GM06990 (cell line): Measurements from ENCODE around the gene AUTS2.

Experiments used
- DNase-seq: peaks from one replicate; pipeline ENCODE4 v3.0.0-alpha.2; 2011; ENCODE audit not compliant: insufficient read length; ENCODE audit errors: extremely low read depth
- H3K27me3 ChIP-seq: replicated peaks from 2 replicates; pipeline ENCODE4 v1.6.0; 2011; ENCODE audit warnings: low read length; ENCODE audit not compliant: control insufficient read depth, insufficient read depth
- H3K36me3 ChIP-seq: 2 replicates; pipeline ENCODE4 v1.5.1; 2011; ENCODE audit warnings: low read length; ENCODE audit not compliant: control insufficient read depth, insufficient read depth
- H3K4me3 ChIP-seq: replicated peaks from 2 replicates; pipeline ENCODE4 v1.5.1; 2011; ENCODE audit warnings: low read depth, mild to moderate bottlenecking, control low read depth, low read length
- CTCF ChIP-seq: IDR thresholded peaks from 2 replicates; pipeline ENCODE4 v1.5.1; 2011; ENCODE audit warnings: low read length, control low read depth, mild to moderate bottlenecking, inconsistent platforms; ENCODE audit not compliant: insufficient read depth, poor library complexity, severe bottlenecking

The AUTS2 gene

GRCh38 chr7:70372768-70373515 is 774.7 kb downstream of the AUTS2 start:
- Histone ChIP-seq H3K4me3 (no peak overlapping the region), H3K36me3 (no peaks in the 10 kb centered on the region), H3K27me3 (no peaks in the 10 kb centered on the region)
- DNase-seq, result no peak
- no peak for TF ChIP-seq CTCF

GRCh38 chr7:70374772-70375533 is 776.7 kb downstream of the AUTS2 start:
- Histone ChIP-seq H3K36me3 (no peaks in the 10 kb centered on the region), H3K27me3 (no peaks in the 10 kb centered on the region), H3K4me3 (no peak overlapping the region)
- TF ChIP-seq CTCF, result no peak
- DNase-seq, result no peak

DNA sequence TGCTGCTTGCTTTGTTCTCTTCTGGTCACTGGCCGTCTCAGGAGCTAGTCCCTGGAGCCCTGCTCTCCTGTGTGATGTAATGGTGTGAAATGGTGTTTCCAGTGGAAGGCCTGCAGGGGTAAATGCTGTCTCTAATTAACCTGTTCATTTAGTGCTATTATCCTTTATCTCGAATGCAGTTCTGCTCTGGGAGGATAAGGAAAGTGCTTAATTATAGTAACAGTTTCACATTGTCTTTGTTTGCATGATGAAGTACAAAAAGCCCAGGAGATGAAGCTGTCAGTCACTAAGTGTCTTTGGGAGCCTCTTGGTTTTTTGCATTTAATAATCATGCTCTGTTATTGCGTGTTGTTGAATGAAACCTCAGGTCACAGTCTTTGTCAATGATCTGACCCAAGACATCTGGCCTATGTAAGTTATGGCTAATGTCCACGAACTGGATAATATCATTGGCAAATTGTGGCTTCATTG is 778.3 kb downstream of the AUTS2 start:
- Histone ChIP-seq H3K4me3 (no peak overlapping the region), H3K27me3 (no peaks in the 10 kb centered on the region), H3K36me3 (no peaks in the 10 kb centered on the region)
- TF ChIP-seq CTCF, result no peak
- DNase-seq, result no peak

- Histone ChIP-seq H3K27me3 (no peaks in the 10 kb centered on the region), H3K4me3 (no peak overlapping the region), H3K36me3 (no peaks in the 10 kb centered on the region)
- no peak for DNase-seq
- TF ChIP-seq CTCF, result no peak
Observed at GRCh38 chr7:70377957-70378356, 779.7 kb downstream of the AUTS2 start.

DNA sequence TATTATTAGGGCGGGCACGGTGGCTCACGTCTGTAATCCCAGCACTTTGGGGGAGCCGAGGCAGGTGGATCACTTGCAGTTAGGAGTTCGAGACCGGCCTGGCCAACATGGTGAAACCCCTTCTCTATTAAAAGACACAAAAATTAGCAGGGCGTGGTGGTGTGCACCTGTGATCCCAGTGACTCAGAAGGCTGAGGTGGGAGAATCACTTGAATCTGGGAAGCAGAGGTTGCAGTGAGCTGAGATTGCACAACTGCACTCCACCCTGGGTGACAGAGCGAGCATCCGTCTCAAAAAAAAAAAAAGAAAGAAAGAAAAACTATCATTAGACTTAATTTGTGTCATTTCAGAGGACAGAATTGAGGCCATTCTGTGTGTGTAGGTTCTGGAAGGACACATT is 780.9 kb downstream of the AUTS2 start:
- no peak overlapping the region for H3K4me3 ChIP-seq
- DNase-seq, result no peak
- no peaks in the 10 kb centered on the region for H3K27me3 ChIP-seq
- TF ChIP-seq CTCF, result no peak
- no peaks in the 10 kb centered on the region for H3K36me3 ChIP-seq
